Mucosa of descending colon (tissue), 3 donors: ENCODE results near the gene ADIPOR1. TPM values are rescaled to one million over a fixed set of nuclear protein-coding genes. Genes with fewer than 3 reads are reported as not detected.
"Not testable (repeated sequence)": the region's sequence is repeated elsewhere in the genome, so short reads cannot be mapped to it uniquely, and the experiment has no call there.

Experiments used
- ATAC-seq: fragments of 200-7000 bp; cut with Tn5 transposase; one replicate; pipeline ENCODE4 v1.9.1; 2020; ENCODE audit warnings: mild to moderate bottlenecking, moderate library complexity
- DNase-seq, 3 donors: peaks; one replicate each; pipeline ENCODE4 v3.0.0-alpha.2; 2020
- H3K36me3 ChIP-seq: fragments of 200-600 bp; one replicate; pipeline ENCODE4 v1.8.0; 2021; ENCODE audit warnings: low read depth, mild to moderate bottlenecking
- H3K4me1 ChIP-seq: fragments of 200-600 bp; one replicate; pipeline ENCODE4 v1.8.0; 2021; ENCODE audit warnings: low read depth, mild to moderate bottlenecking
- H3K4me3 ChIP-seq: fragments of 200-600 bp; one replicate; pipeline ENCODE4 v1.8.0; 2021; ENCODE audit warnings: mild to moderate bottlenecking
- H3K9me3 ChIP-seq: fragments of 200-600 bp; one replicate; pipeline ENCODE4 v1.8.0; 2021; ENCODE audit warnings: mild to moderate bottlenecking
- CTCF ChIP-seq: fragments of 200-600 bp; IDR thresholded peaks from one replicate; pipeline ENCODE4 v1.8.0; 2022; ENCODE audit warnings: antibody characterized with exemption, mild to moderate bottlenecking
- intact Hi-C, 2 donors: fragments of 100-400 bp; cut with DNase I in 1 of 2; cut with micrococcal nuclease in 1 of 2; formaldehyde crosslinking; loops; one replicate each; pipeline versions ENCODE4 v1.11.0 to v1.11.1; 2022; cut with DNase I, micrococcal nuclease
- total RNA-seq, 3 donors: library from RNA; stranded (reverse); fragmentation: NEBNext Ultra II Directional in 2 of 3; extraction: Animal tissue kit (Norgen Biotek cat#: 25700) in 2 of 3; gene quantifications; one replicate each; pipeline versions ENCODE4 v1.2.1 to v1.2.4, GENCODE V29; 2021 to 2023
- donor health status: DM: no; HTN: no; CAD: no; lungs with moderate emphysema.
- donor health status: DM: no; HTN: no; CAD: no.
- donor health status: DM: no; HTN: yes; CAD: no.

ADIPOR1 gene
- total RNA-seq, 3 donors from 2014 or later = 61.6 to 78.4 (median 65.8) TPM

- Histone ChIP-seq H3K9me3 (no peaks in the 10 kb centered on the region), H3K36me3 (no peaks in the 10 kb centered on the region), H3K4me3 (no peak overlapping the region), H3K4me1 (no peaks in the 10 kb centered on the region)
- TF ChIP-seq CTCF = no peak
- ATAC-seq (no peak), DNase-seq (no peak)
- intact Hi-C loops = no loop called here
These were observed 25.6 kb downstream of the ADIPOR1 start for GRCh38 chr1:202932476-202932875.

- no peaks in the 10 kb centered on the region for H3K4me1 ChIP-seq
- intact Hi-C loops = loop anchor here in 1 of 2 donors (2.0 kb wide), 1 partner anchor 42 kb away; no protein-coding TSS in a partner anchor
These were observed 31.3 kb downstream of the ADIPOR1 start, which contains the start of gene KLHL12 for GRCh38 chr1:202926581-202927491. Gene KLHL12, minus strand, starts transcription at chr1:202927234. Its CDS starts 2,072 bp downstream, at chr1:202925162.

DNA sequence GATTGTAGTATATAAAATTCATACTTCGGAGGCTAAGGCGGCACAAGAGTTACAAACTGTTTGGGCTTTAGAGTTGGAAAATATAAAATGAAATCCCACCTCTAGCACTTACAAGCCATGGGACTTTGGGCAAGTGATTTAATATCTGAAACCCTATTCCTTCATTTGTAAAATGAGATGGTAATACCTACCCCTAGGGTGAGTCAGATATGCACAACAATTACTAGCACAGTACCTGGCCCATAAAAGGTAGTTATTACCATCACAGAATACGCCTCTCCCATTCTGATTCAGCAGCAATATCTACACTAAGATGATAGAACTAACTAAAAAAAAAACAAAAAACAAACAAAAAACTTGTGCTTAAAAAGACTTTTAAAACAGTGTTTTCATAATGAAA, 34.6 kb downstream of the ADIPOR1 start:
- no peak for TF ChIP-seq CTCF
- no peak for ATAC-seq

More at GRCh38 chr1:202926581-202927491, 31.3 kb downstream of the ADIPOR1 start, which contains the start of gene KLHL12:
- DNase-seq = peak; percentile 98 to 99 (median 98)
- Histone ChIP-seq H3K9me3 (no peaks in the 10 kb centered on the region), H3K4me3 (peak within 1 kb of the TSS; percentile 69), H3K36me3 (peaks cover 8% of the 10 kb centered on the region)
- TF ChIP-seq CTCF = peak; percentile 59
- peak; percentile 99 for ATAC-seq

GRCh38 chr1:202919615-202920014, 38.5 kb downstream of the ADIPOR1 start:
- H3K36me3 ChIP-seq = peaks cover 22% of the 10 kb centered on the region
- H3K4me3 ChIP-seq = no peak overlapping the region
- H3K9me3 ChIP-seq = no peaks in the 10 kb centered on the region
- no peak for TF ChIP-seq CTCF
- ATAC-seq = peak; percentile 67
- no peak for DNase-seq
- H3K4me1 ChIP-seq = no peaks in the 10 kb centered on the region
- intact Hi-C loops = no loop called here

More for the DNA sequence above, 34.6 kb downstream of the ADIPOR1 start:
- no peak for DNase-seq
- Histone ChIP-seq H3K36me3 (peaks cover 8% of the 10 kb centered on the region), H3K4me1 (no peaks in the 10 kb centered on the region), H3K9me3 (no peaks in the 10 kb centered on the region), H3K4me3 (no peak overlapping the region)
- intact Hi-C loops = no loop called here

DNA sequence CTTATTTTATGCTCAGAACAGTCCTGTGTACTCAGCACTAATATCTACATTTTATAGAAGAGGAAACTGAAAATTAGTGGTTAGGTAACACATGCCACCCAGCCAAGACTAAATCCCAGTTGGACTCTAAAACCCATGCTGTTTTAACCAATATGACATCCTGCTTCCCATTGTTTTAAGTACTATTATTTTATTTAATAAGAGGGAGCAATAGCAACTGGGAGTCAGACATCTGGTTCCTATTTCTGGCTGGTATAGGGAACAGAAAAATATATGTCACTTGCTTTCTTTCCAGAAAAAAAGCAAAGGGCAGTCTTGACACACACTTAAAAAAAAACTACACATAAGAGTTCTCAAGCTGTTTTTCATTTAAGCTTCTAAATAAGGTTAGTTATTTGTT, 43.0 kb downstream of the ADIPOR1 start:
- ATAC-seq (no peak), DNase-seq (no peak)
- H3K4me3 ChIP-seq = no peak overlapping the region
- intact Hi-C loops = no loop called here
- no peaks in the 10 kb centered on the region for H3K4me1 ChIP-seq
- H3K9me3 ChIP-seq = no peaks in the 10 kb centered on the region
- no peak for TF ChIP-seq CTCF
- H3K36me3 ChIP-seq = peaks cover 16% of the 10 kb centered on the region

GRCh38 chr1:202912476-202912875, 45.6 kb downstream of the ADIPOR1 start:
- ATAC-seq, H3K4me1 ChIP-seq, DNase-seq, H3K9me3 ChIP-seq, intact Hi-C loops, H3K4me3 ChIP-seq: not testable (repeated sequence)
- peaks cover 21% of the 10 kb centered on the region for H3K36me3 ChIP-seq
